IMR-90 (cell line): ENCODE measurements around the gene APOBEC3B. TPM values are rescaled to one million over a fixed set of nuclear protein-coding genes. Genes with fewer than 3 reads are reported as not detected.

Experiments
- ATAC-seq: fragments of 200-7000 bp; cut with Tn5 transposase; 2 replicates; pipeline ENCODE4 v1.9.1; 2020; ENCODE audit warnings: low read depth, mild to moderate bottlenecking, moderate library complexity
- BruUV-seq: library from RNA; stranded (reverse); fragments of 400-500 nt; replicated peaks from 2 replicates; lab custom pipeline; 2021; lab: Mats Ljungman, UMichigan
- CTCF ChIA-PET: fragments of 300-600 bp; formaldehyde crosslinking; extraction: SDS; loops from one replicate; lab custom pipeline; 2021; ENCODE audit warnings: antibody characterized with exemption; lab: Yijun Ruan, JAX
- POLR2A ChIA-PET: fragments of 300-600 bp; sonication (Branson Sonifier 250); formaldehyde crosslinking; loops from one replicate; lab custom pipeline; 2022; ENCODE audit warnings: antibody characterized with exemption; ENCODE audit not compliant: unreplicated experiment; lab: Charles Lee
- DNase-seq: peaks from one replicate; pipeline ENCODE4 v3.0.0; 2013
- H2AFZ ChIP-seq: replicated peaks from 2 replicates; pipeline ENCODE3; 2013; ENCODE audit warnings: low read length, mild to moderate bottlenecking; ENCODE audit not compliant: poor library complexity
- H2AK5ac ChIP-seq: 2 replicates; pipeline ENCODE4 v1.6.1; 2013; ENCODE audit warnings: low read depth, low read length, inconsistent platforms
- H2AK9ac ChIP-seq: replicated peaks from 2 replicates; pipeline ENCODE3; 2013; ENCODE audit warnings: mild to moderate bottlenecking, low read depth, low read length, moderate library complexity; ENCODE audit not compliant: poor library complexity
- H2BK120ac ChIP-seq: 2 replicates; pipeline ENCODE4 v1.6.1; 2013; ENCODE audit warnings: low read depth, low read length, inconsistent platforms
- H2BK15ac ChIP-seq: 3 replicates; pipeline ENCODE4 v1.6.1; 2013; ENCODE audit warnings: low read depth, low read length, inconsistent platforms
- H2BK20ac ChIP-seq: 2 replicates; pipeline ENCODE4 v1.6.1; 2013; ENCODE audit warnings: low read depth, mild to moderate bottlenecking, inconsistent platforms, low read length, moderate library complexity
- H2BK5ac ChIP-seq: 2 replicates; pipeline ENCODE4 v1.6.1; 2013; ENCODE audit warnings: mild to moderate bottlenecking, low read depth, low read length, inconsistent platforms; ENCODE audit not compliant: poor library complexity, severe bottlenecking
- H3K14ac ChIP-seq: replicated peaks from 2 replicates; pipeline ENCODE4 v1.6.1; 2013; ENCODE audit warnings: low read depth, low read length, inconsistent platforms
- H3K18ac ChIP-seq: 2 replicates; pipeline ENCODE4 v1.6.1; 2013; ENCODE audit warnings: low read depth, low read length, control low read depth
- H3K23ac ChIP-seq: 2 replicates; pipeline ENCODE4 v1.6.1; 2013; ENCODE audit warnings: low read depth, low read length, inconsistent platforms
- H3K27ac ChIP-seq: 2 replicates; pipeline ENCODE4 v1.5.1; 2013; ENCODE audit warnings: mild to moderate bottlenecking, control low read depth, low read length; ENCODE audit not compliant: insufficient read depth
- H3K27me3 ChIP-seq: 2 replicates; pipeline ENCODE4 v1.6.1; 2013; ENCODE audit warnings: low read length; ENCODE audit not compliant: control insufficient read depth, insufficient read depth
- H3K36me3 ChIP-seq: 2 replicates; pipeline ENCODE4 v1.6.1; 2013; ENCODE audit warnings: low read length, mixed read lengths; ENCODE audit not compliant: control insufficient read depth, insufficient read depth
- H3K4ac ChIP-seq: 2 replicates; pipeline ENCODE4 v1.6.1; 2013; ENCODE audit warnings: low read depth, low read length, inconsistent platforms
- H3K4me1 ChIP-seq: 2 replicates; pipeline ENCODE4 v1.6.1; 2013; ENCODE audit warnings: low read length, mixed read lengths; ENCODE audit not compliant: control insufficient read depth, insufficient read depth
- H3K4me2 ChIP-seq: 2 replicates; pipeline ENCODE4 v1.6.1; 2013; ENCODE audit warnings: low read depth, mild to moderate bottlenecking, control low read depth, low read length, moderate library complexity
- H3K4me3 ChIP-seq: 2 replicates; pipeline ENCODE4 v1.5.1; 2013; ENCODE audit warnings: low read depth, mild to moderate bottlenecking, control low read depth, low read length, moderate library complexity; ENCODE audit not compliant: insufficient read depth
- H3K56ac ChIP-seq: 2 replicates; pipeline ENCODE4 v1.6.1; 2013; ENCODE audit warnings: low read length, inconsistent platforms; ENCODE audit not compliant: insufficient read depth; ENCODE audit errors: extremely low read depth
- H3K79me1 ChIP-seq, 2 experiments: 2 replicates each; pipeline ENCODE4 v1.6.1; 2013; ENCODE audit warnings: low read length in 2 of 2, inconsistent platforms in 1 of 2, low read depth in 1 of 2
- H3K9ac ChIP-seq: 2 replicates; pipeline ENCODE4 v1.6.1; 2013; ENCODE audit warnings: low read depth, low read length, control low read depth
- H3K9me1 ChIP-seq: 2 replicates; pipeline ENCODE4 v1.6.1; 2013; ENCODE audit warnings: low read length, inconsistent platforms; ENCODE audit not compliant: insufficient read depth
- H3K9me3 ChIP-seq: 2 replicates; pipeline ENCODE4 v1.6.1; 2013; ENCODE audit warnings: low read length; ENCODE audit not compliant: control insufficient read depth, insufficient read depth
- H4K20me1 ChIP-seq: 2 replicates; pipeline ENCODE4 v1.6.1; 2013; ENCODE audit warnings: low read length, inconsistent platforms; ENCODE audit not compliant: insufficient read depth
- H4K5ac ChIP-seq: 2 replicates; pipeline ENCODE4 v1.6.1; 2013; ENCODE audit warnings: mild to moderate bottlenecking, low read depth, low read length, control low read depth
- H4K8ac ChIP-seq, 2 experiments: 2 replicates each; pipeline ENCODE4 v1.6.1; 2013; ENCODE audit warnings: low read depth in 2 of 2, low read length in 2 of 2, control low read depth in 1 of 2, inconsistent platforms in 1 of 2
- H4K91ac ChIP-seq: 2 replicates; pipeline ENCODE4 v1.6.1; 2013; ENCODE audit warnings: low read depth, low read length, inconsistent platforms; ENCODE audit not compliant: insufficient read depth
- BHLHE40 ChIP-seq: fragments of 150-350 bp; IDR thresholded peaks from 2 replicates; pipeline ENCODE4 v1.6.1; 2016; ENCODE audit warnings: mild to moderate bottlenecking, low read depth, low read length
- CEBPB ChIP-seq: IDR thresholded peaks from 2 replicates; pipeline ENCODE4 v1.6.1; 2012; ENCODE audit warnings: low read depth, low read length, improper control_type of control experiment
- ELK1 ChIP-seq: fragments of 150-350 bp; IDR thresholded peaks from 2 replicates; pipeline ENCODE4 v1.6.1; 2016; ENCODE audit warnings: low read depth, mild to moderate bottlenecking, low read length, moderate library complexity, borderline replicate concordance
- FOS ChIP-seq: fragments of 150-350 bp; IDR thresholded peaks from 2 replicates; pipeline ENCODE4 v1.6.1; 2016; ENCODE audit warnings: low read depth, low read length
- MAFK ChIP-seq: IDR thresholded peaks from 2 replicates; pipeline ENCODE4 v1.6.1; 2012; ENCODE audit warnings: low read depth, low read length, improper control_type of control experiment
- MAZ ChIP-seq: IDR thresholded peaks from 2 replicates; pipeline ENCODE4 v1.6.1; 2012; ENCODE audit warnings: low read depth, mild to moderate bottlenecking, low read length, improper control_type of control experiment, moderate library complexity, borderline replicate concordance
- MXI1 ChIP-seq: IDR thresholded peaks from 2 replicates; pipeline ENCODE4 v1.6.1; 2012; ENCODE audit warnings: low read depth, mild to moderate bottlenecking, low read length, moderate library complexity, borderline replicate concordance
- NFE2L2 ChIP-seq: fragments of 150-350 bp; IDR thresholded peaks from 2 replicates; pipeline ENCODE4 v1.6.1; 2016; ENCODE audit warnings: low read depth, mild to moderate bottlenecking, low read length
- POLR2A ChIP-seq: IDR thresholded peaks from 2 replicates; pipeline ENCODE4 v1.6.1; 2012; ENCODE audit warnings: mild to moderate bottlenecking, low read depth, low read length
- RCOR1 ChIP-seq: IDR thresholded peaks from 2 replicates; pipeline ENCODE4 v1.6.1; 2012; ENCODE audit warnings: mild to moderate bottlenecking, low read length, improper control_type of control experiment; ENCODE audit not compliant: insufficient replicate concordance
- RFX5 ChIP-seq: IDR thresholded peaks from 2 replicates; pipeline ENCODE4 v1.8.0; 2012; ENCODE audit warnings: low read depth, mild to moderate bottlenecking, low read length, moderate library complexity
- SMC3 ChIP-seq: fragments of 150-350 bp; IDR thresholded peaks from 2 replicates; pipeline ENCODE4 v1.6.1; 2016; ENCODE audit warnings: low read depth, mild to moderate bottlenecking, antibody characterized with exemption, low read length, moderate library complexity
- WGBS, 2 experiments: methylation state at CpG; one replicate each; pipeline versions ENCODE4 v1.1.5 to v1.1.7; 2013; ENCODE audit warnings: missing lambda C conversion rate in 2 of 2; ENCODE audit not compliant: insufficient read length in 1 of 2; ENCODE audit errors: extremely low coverage in 2 of 2; 5-methylcytosine and 5-hydroxymethylcytosine counted together
- dilution Hi-C: fragments of 300-500 bp; cut with HindIII; formaldehyde crosslinking; loops from one replicate; pipeline ENCODE4 v1.14.3; 2018; ENCODE audit warnings: low sequenced_read_pairs; ENCODE audit not compliant: unreplicated experiment
- in situ Hi-C: fragments of 300-500 bp; cut with MboI; formaldehyde crosslinking; loops from 3 replicates; pipeline ENCODE4 v1.14.3; 2019; ENCODE audit warnings: low sequenced_read_pairs, inconsistent platforms, mixed read lengths
- intact Hi-C: fragments of 100-400 bp; cut with micrococcal nuclease; formaldehyde crosslinking; loops from 2 replicates; pipeline ENCODE4 v1.10.0; 2022
- polyA plus RNA-seq, 3 experiments: library from polyadenylated mRNA; depleted of rRNA; stranded (reverse); fragments of >200 nt; gene quantifications; 2 replicates each; pipeline ENCODE4 v1.2.3, GENCODE V29; 2012; ENCODE audit warnings: low replicate concordance in 1 of 3
- total RNA-seq: library from RNA; depleted of rRNA; stranded (reverse); fragments of >200 nt; gene quantifications from 2 replicates; pipeline ENCODE4 v1.2.3, GENCODE V29; 2012
- TF ChIP-seq, protein P1 (sequence below): fragments of 150-350 bp; IDR thresholded peaks from 2 replicates; pipeline ENCODE4 v1.6.1; 2017; ENCODE audit warnings: mild to moderate bottlenecking, antibody characterized with exemption, low read length, low read depth
- TF ChIP-seq, protein P2 (sequence below): conservative IDR thresholded peaks from 2 replicates; pipeline ENCODE4 v1.5.1; 2012; ENCODE audit warnings: mild to moderate bottlenecking, low read depth, low read length, improper control_type of control experiment

APOBEC3B gene
- total and polyA plus RNA-seq, 2 of the 4 experiments (the other 2 are of a cell fraction), result 17.6 to 34.2 TPM

- Histone ChIP-seq H3K4me1 (no peaks in the 10 kb centered on the region), H2BK20ac (no peak overlapping the region), H3K4ac (no peak overlapping the region), H3K9ac (no peak overlapping the region), H4K8ac (no peak overlapping the region), H3K4me2 (no peak overlapping the region), H3K9me1 (no peaks in the 10 kb centered on the region), H3K18ac (no peak overlapping the region), H3K36me3 (no peaks in the 10 kb centered on the region), H3K9me3 (0 out of 2 replicates have a peak, but pooled peaks cover 2% of the 10 kb centered on the region), H4K20me1 (no peaks in the 10 kb centered on the region), H2BK15ac (no peak overlapping the region), H4K91ac (no peak overlapping the region), H2BK120ac (no peak overlapping the region), H2AK5ac (no peak overlapping the region), H3K27ac (no peak overlapping the region), H2BK5ac (no peak overlapping the region), H3K79me1 (no peaks in the 10 kb centered on the region), H2AK9ac (no peak overlapping the region), H3K27me3 (peaks cover 76% of the 10 kb centered on the region), H3K14ac (no peak overlapping the region), H4K5ac (no peak overlapping the region), H3K4me3 (no peak overlapping the region), H3K23ac (no peak overlapping the region), H3K56ac (no peak overlapping the region), H2AFZ (no peak overlapping the region)
- ATAC-seq (no peak), DNase-seq (no peak)
- intact Hi-C loops, result no loop called here
- ChIA-PET POLR2A (interaction anchor here (0.5 kb wide), 1 partner anchor 171 kb away, joined by 3 read pairs; no protein-coding TSS in a partner anchor), CTCF (no interaction called here)
- BruUV-seq, result no TSS peak
- TF ChIP-seq RFX5 (no peak), NFE2L2 (no peak), SMC3 (no peak), RCOR1 (no peak), CEBPB (no peak), MAFK (no peak), BHLHE40 (no peak), MXI1 (no peak), MAZ (no peak), FOS (no peak), POLR2A (no peak), ELK1 (no peak)
- TF ChIP-seq, protein P1, sequence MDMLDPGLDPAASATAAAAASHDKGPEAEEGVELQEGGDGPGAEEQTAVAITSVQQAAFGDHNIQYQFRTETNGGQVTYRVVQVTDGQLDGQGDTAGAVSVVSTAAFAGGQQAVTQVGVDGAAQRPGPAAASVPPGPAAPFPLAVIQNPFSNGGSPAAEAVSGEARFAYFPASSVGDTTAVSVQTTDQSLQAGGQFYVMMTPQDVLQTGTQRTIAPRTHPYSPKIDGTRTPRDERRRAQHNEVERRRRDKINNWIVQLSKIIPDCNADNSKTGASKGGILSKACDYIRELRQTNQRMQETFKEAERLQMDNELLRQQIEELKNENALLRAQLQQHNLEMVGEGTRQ, result no peak
- TF ChIP-seq, protein P2, sequence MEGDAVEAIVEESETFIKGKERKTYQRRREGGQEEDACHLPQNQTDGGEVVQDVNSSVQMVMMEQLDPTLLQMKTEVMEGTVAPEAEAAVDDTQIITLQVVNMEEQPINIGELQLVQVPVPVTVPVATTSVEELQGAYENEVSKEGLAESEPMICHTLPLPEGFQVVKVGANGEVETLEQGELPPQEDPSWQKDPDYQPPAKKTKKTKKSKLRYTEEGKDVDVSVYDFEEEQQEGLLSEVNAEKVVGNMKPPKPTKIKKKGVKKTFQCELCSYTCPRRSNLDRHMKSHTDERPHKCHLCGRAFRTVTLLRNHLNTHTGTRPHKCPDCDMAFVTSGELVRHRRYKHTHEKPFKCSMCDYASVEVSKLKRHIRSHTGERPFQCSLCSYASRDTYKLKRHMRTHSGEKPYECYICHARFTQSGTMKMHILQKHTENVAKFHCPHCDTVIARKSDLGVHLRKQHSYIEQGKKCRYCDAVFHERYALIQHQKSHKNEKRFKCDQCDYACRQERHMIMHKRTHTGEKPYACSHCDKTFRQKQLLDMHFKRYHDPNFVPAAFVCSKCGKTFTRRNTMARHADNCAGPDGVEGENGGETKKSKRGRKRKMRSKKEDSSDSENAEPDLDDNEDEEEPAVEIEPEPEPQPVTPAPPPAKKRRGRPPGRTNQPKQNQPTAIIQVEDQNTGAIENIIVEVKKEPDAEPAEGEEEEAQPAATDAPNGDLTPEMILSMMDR, result no peak
- in situ Hi-C loops, result no loop called here
- 77% methylated on average over 4 of the region's 8 CpGs; no CpG with 5 or more reads in 1 of the 2 experiments for WGBS, 2 experiments
- dilution Hi-C loops, result no loop called here
Measured at GRCh38 chr22:38946771-38947170, 35.4 kb upstream of the APOBEC3B start.
